Stomach (tissue), 9 donors: ENCODE measurements around the gene SERPINB1. TPM values are rescaled to one million over a fixed set of nuclear protein-coding genes. Genes with fewer than 3 reads are reported as not detected.

Experiments used
- DNase-seq, 2 donors: peaks; one replicate each; pipeline versions ENCODE4 v3.0.0 to v3.0.0-alpha.2; 2013 to 2019
- H3K27ac ChIP-seq, 5 donors: fragments of 200-600 bp in 4 of 5; sonication (generic) in 4 of 5; one replicate each; pipeline ENCODE4 v1.5.1; 2013 to 2019; ENCODE audit warnings: mild to moderate bottlenecking in 1 of 5, moderate library complexity in 1 of 5
- H3K27me3 ChIP-seq, 3 donors: fragments of 200-600 bp; sonication (generic); one replicate each; pipeline ENCODE4 v1.5.1; 2017 to 2019; ENCODE audit warnings: mixed run types in 1 of 3
- H3K36me3 ChIP-seq, 4 donors: fragments of 200-600 bp; sonication (generic); 1 replicate in 3 of 4; 2 replicates in 1 of 4; pipeline ENCODE4 v1.5.1; 2016 to 2019
- H3K4me1 ChIP-seq, 4 donors: fragments of 200-600 bp; sonication (generic); one replicate each; pipeline ENCODE4 v1.5.1; 2016 to 2019
- H3K4me3 ChIP-seq, 4 donors: fragments of 200-600 bp; sonication (generic) in 3 of 4; one replicate each; pipeline ENCODE4 v1.5.1; 2016 to 2019; ENCODE audit warnings: mild to moderate bottlenecking in 1 of 4
- H3K9me3 ChIP-seq, 4 donors: fragments of 200-600 bp; sonication (generic); one replicate each; pipeline ENCODE4 v1.5.1; 2016 to 2019
- EP300 ChIP-seq: sonication (generic); formaldehyde crosslinking; IDR thresholded peaks from one replicate; pipeline ENCODE4 v1.6.1; 2017; ENCODE audit warnings: antibody characterized with exemption
- POLR2A ChIP-seq, 4 donors: fragments of 450-650 bp; IDR thresholded peaks; one replicate each; pipeline ENCODE4 v1.6.1; 2016; ENCODE audit warnings: antibody characterized with exemption in 4 of 4, control low read depth in 2 of 4, mild to moderate bottlenecking in 1 of 4, moderate library complexity in 1 of 4
- POLR2AphosphoS5 ChIP-seq, 3 donors: sonication (generic); formaldehyde crosslinking; IDR thresholded peaks; one replicate each; pipeline ENCODE4 v1.6.1; 2016; ENCODE audit warnings: antibody characterized with exemption in 3 of 3
- WGBS, 5 donors: extraction: QIAGEN DNeasy Blood & Tissue Kit in 3 of 5; methylation state at CpG; one replicate each; pipeline versions ENCODE4 v1.1.5 to v1.1.7; 2013 to 2018; 5-methylcytosine and 5-hydroxymethylcytosine counted together
- intact Hi-C: fragments of 100-400 bp; cut with DNase I; formaldehyde crosslinking; loops from one replicate; pipeline ENCODE4 v1.15.1; 2023; ENCODE audit warnings: low total_unique reads
- polyA plus RNA-seq, 3 donors: library from polyadenylated mRNA; stranded (reverse); fragments of 200-250 nt; gene quantifications; one replicate each; pipeline ENCODE4 v1.2.3, GENCODE V29; 2013
- total RNA-seq, 5 donors: library from RNA; depleted of rRNA; stranded (reverse); fragments of >200 nt; gene quantifications; one replicate each; pipeline versions ENCODE4 v1.1.0 to v1.2.3, GENCODE V29; 2014 to 2016
- TF ChIP-seq, protein P1 (sequence below), 7 experiments: fragments of 450-650 bp in 4 of 7; fragments of 200-600 bp in 3 of 7; sonication (generic) in 3 of 7; IDR thresholded peaks; one replicate each; pipeline ENCODE4 v1.5.1; 2016 to 2019; ENCODE audit warnings: antibody characterized with exemption in 7 of 7, control low read depth in 2 of 7, mild to moderate bottlenecking in 1 of 7
- donor health status: healthy with polysubstance abuse.
- donor health status: Bipolar disorder and iron deficiency.
- donor health status: healthy.

SERPINB1 gene
- total and polyA plus RNA-seq, 8 donors: 10.3 to 146 (median 102) TPM

DNA sequence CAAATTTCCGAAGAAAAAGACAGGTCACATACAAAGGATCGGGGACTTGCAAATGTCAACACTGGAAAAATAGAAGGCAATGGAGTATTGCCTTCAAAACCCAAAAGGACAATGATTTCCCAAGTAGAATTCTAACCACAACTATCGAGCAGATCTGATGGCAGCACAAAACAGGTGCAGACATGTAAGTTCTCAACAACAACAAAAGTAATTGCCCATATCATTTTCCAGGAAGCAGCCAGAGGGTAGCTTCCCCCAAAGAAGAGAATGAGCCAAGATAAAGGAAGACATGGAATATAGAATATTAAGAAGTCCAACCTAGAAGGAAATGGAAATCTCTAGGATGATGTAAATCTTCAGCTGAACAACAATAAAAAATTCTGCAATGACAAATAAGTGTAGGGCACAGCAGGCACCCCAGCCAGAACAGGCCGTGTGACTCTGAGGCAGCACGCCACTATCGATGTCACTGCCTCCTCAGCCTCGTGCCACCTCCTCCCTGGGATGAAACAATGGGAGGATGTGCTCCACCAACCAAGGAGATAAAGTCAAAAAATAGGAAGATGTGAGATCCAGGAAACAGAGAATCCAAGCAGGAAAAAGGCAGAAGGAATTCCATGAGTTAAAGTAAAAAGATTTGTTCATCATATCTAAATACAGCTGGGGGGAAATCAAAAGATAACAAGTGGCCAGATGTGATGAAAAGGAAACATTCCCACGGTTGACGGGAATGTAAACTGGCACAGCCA, 34.1 kb downstream of the SERPINB1 start:
- Histone ChIP-seq H3K4me3 (no peak overlapping the region), H3K36me3 (no peaks in the 10 kb centered on the region), H3K27me3 (no peaks in the 10 kb centered on the region), H3K9me3 (no peaks in the 10 kb centered on the region), H3K27ac (peak overlapping the region in 1 of 5 donors; percentile 31), H3K4me1 (peaks cover 0 to 8% (median 0%) of the 10 kb centered on the region in 4 donors)
- intact Hi-C loops: no loop called here
- WGBS, 5 donors: 58 to 69% (median 66%) methylated on average over 9 of the region's 9 CpGs
- DNase-seq: no peak
- TF ChIP-seq, protein P1, sequence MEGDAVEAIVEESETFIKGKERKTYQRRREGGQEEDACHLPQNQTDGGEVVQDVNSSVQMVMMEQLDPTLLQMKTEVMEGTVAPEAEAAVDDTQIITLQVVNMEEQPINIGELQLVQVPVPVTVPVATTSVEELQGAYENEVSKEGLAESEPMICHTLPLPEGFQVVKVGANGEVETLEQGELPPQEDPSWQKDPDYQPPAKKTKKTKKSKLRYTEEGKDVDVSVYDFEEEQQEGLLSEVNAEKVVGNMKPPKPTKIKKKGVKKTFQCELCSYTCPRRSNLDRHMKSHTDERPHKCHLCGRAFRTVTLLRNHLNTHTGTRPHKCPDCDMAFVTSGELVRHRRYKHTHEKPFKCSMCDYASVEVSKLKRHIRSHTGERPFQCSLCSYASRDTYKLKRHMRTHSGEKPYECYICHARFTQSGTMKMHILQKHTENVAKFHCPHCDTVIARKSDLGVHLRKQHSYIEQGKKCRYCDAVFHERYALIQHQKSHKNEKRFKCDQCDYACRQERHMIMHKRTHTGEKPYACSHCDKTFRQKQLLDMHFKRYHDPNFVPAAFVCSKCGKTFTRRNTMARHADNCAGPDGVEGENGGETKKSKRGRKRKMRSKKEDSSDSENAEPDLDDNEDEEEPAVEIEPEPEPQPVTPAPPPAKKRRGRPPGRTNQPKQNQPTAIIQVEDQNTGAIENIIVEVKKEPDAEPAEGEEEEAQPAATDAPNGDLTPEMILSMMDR (IDR thresholded peaks at IDR 0.05): no peak
- TF ChIP-seq POLR2AphosphoS5 (IDR thresholded peaks at IDR 0.05): no peak
- TF ChIP-seq POLR2A (IDR thresholded peaks at IDR 0.05): no peak
- no peak for TF ChIP-seq EP300

DNA sequence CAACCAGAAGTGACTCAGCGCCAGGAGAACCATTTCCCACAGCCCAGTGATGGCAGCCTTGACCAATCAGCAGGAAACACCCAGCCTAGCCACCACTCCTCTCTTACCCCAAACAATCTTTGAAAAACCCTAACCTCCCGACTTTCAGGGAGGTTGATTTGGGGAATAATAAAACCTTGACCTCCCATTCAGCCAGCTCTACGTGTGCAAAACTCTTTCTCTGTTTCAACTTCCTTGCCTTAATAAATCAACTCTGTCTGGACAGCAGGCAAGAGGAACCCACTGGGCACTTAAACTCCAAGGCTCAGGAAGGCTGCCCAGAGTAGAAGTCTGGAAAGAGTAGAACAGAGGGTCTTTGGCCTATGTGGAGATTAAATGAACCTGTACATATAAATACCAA, 35.0 kb downstream of the SERPINB1 start:
- Histone ChIP-seq H3K27me3 (no peaks in the 10 kb centered on the region), H3K4me1 (peaks cover 0 to 8% (median 0%) of the 10 kb centered on the region in 4 donors), H3K4me3 (no peak overlapping the region), H3K9me3 (no peaks in the 10 kb centered on the region), H3K36me3 (no peaks in the 10 kb centered on the region), H3K27ac (peak overlapping the region in 1 of 5 donors; percentile 31)
- TF ChIP-seq EP300 (no peak), POLR2AphosphoS5 (IDR thresholded peaks at IDR 0.05) (no peak), POLR2A (IDR thresholded peaks at IDR 0.05) (no peak)
- TF ChIP-seq, protein P1 (IDR thresholded peaks at IDR 0.05): no peak
- intact Hi-C loops: no loop called here
- DNase-seq: no peak
- 67 to 85% (median 84%) methylated on average over 3 of the region's 3 CpGs for WGBS, 5 donors

DNA sequence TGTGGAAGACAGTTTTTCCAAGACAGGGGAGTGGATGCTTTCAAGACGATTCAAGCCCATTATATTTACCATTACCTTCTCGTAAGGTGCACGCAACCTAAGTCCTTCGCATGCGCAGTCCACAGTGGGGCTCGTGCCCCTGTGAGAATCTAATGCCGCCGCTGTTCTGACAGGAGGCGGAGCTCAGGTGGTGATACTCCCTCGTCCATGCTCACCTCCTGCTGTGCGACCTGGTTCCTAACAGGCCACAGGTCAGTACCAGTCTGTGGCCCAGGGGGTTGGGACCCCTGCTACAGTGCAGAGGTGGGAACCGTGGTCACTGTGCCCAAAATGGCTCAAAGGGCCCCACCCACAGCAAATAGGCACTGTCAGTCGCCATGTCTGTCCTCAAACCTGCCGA, 36.6 kb downstream of the SERPINB1 start:
- Histone ChIP-seq H3K4me3 (no peak overlapping the region), H3K36me3 (no peaks in the 10 kb centered on the region), H3K27me3 (no peaks in the 10 kb centered on the region), H3K27ac (no peak overlapping the region), H3K4me1 (peaks cover 0 to 17% (median 8%) of the 10 kb centered on the region in 4 donors), H3K9me3 (no peaks in the 10 kb centered on the region)
- DNase-seq: no peak
- TF ChIP-seq, protein P1 (IDR thresholded peaks at IDR 0.05): no peak
- TF ChIP-seq POLR2AphosphoS5 (IDR thresholded peaks at IDR 0.05) (no peak), EP300 (no peak), POLR2A (IDR thresholded peaks at IDR 0.05) (no peak)
- 92 to 96% (median 96%) methylated on average over 14 of the region's 14 CpGs for WGBS, 5 donors
- intact Hi-C loops: no loop called here

DNA sequence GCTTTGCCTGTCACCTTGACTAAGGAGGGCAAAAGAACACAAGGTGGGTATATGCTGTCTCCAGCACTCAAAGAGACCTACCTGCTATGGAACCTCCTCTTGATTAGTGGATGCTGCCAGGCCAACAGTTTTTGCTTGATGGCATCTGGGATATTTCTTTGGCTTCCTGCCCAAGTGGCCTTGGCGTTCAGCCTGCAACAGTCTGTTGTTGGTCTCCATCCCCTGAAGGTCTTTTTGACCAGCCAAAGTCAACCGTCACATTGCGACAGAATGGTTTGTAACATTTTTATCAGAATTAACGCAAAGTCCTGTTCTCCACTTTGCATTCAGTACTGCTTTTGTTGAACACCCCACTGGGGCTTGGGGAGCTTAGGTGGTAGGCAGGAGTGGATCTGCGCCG, 37.1 kb downstream of the SERPINB1 start:
- H3K9me3 ChIP-seq: no peaks in the 10 kb centered on the region
- H3K36me3 ChIP-seq: no peaks in the 10 kb centered on the region
- intact Hi-C loops: no loop called here
- WGBS, 5 donors: 66 to 80% (median 71%) methylated on average over 6 of the region's 6 CpGs
- no peak overlapping the region for H3K27ac ChIP-seq
- no peaks in the 10 kb centered on the region for H3K27me3 ChIP-seq
- no peak for TF ChIP-seq EP300
- TF ChIP-seq, protein P1 (IDR thresholded peaks at IDR 0.05): no peak
- peaks cover 0 to 23% (median 11%) of the 10 kb centered on the region in 4 donors for H3K4me1 ChIP-seq
- no peak overlapping the region for H3K4me3 ChIP-seq
- peak in 1 of 2 donors; percentile 40 for DNase-seq
